IMR-90 (cell line): ENCODE measurements around the gene CFP. TPM values are rescaled to one million over a fixed set of nuclear protein-coding genes. Genes with fewer than 3 reads are reported as not detected.

Source experiments
- ATAC-seq: fragments of 200-7000 bp; cut with Tn5 transposase; 2 replicates; pipeline ENCODE4 v1.9.1; 2020; ENCODE audit warnings: low read depth, mild to moderate bottlenecking, moderate library complexity
- BruUV-seq: library from RNA; stranded (reverse); fragments of 400-500 nt; replicated peaks from 2 replicates; lab custom pipeline; 2021; lab: Mats Ljungman, UMichigan
- CTCF ChIA-PET: fragments of 300-600 bp; formaldehyde crosslinking; extraction: SDS; loops from one replicate; lab custom pipeline; 2021; ENCODE audit warnings: antibody characterized with exemption; lab: Yijun Ruan, JAX
- POLR2A ChIA-PET: fragments of 300-600 bp; sonication (Branson Sonifier 250); formaldehyde crosslinking; loops from one replicate; lab custom pipeline; 2022; ENCODE audit warnings: antibody characterized with exemption; ENCODE audit not compliant: unreplicated experiment; lab: Charles Lee
- DNase-seq: peaks from one replicate; pipeline ENCODE4 v3.0.0; 2013
- H2AFZ ChIP-seq: replicated peaks from 2 replicates; pipeline ENCODE3; 2013; ENCODE audit warnings: low read length, mild to moderate bottlenecking; ENCODE audit not compliant: poor library complexity
- H2AK5ac ChIP-seq: 2 replicates; pipeline ENCODE4 v1.6.1; 2013; ENCODE audit warnings: low read depth, low read length, inconsistent platforms
- H2AK9ac ChIP-seq: replicated peaks from 2 replicates; pipeline ENCODE3; 2013; ENCODE audit warnings: mild to moderate bottlenecking, low read depth, low read length, moderate library complexity; ENCODE audit not compliant: poor library complexity
- H2BK120ac ChIP-seq: 2 replicates; pipeline ENCODE4 v1.6.1; 2013; ENCODE audit warnings: low read depth, low read length, inconsistent platforms
- H2BK15ac ChIP-seq: 3 replicates; pipeline ENCODE4 v1.6.1; 2013; ENCODE audit warnings: low read depth, low read length, inconsistent platforms
- H2BK20ac ChIP-seq: 2 replicates; pipeline ENCODE4 v1.6.1; 2013; ENCODE audit warnings: low read depth, mild to moderate bottlenecking, inconsistent platforms, low read length, moderate library complexity
- H2BK5ac ChIP-seq: 2 replicates; pipeline ENCODE4 v1.6.1; 2013; ENCODE audit warnings: mild to moderate bottlenecking, low read depth, low read length, inconsistent platforms; ENCODE audit not compliant: poor library complexity, severe bottlenecking
- H3K14ac ChIP-seq: replicated peaks from 2 replicates; pipeline ENCODE4 v1.6.1; 2013; ENCODE audit warnings: low read depth, low read length, inconsistent platforms
- H3K18ac ChIP-seq: 2 replicates; pipeline ENCODE4 v1.6.1; 2013; ENCODE audit warnings: low read depth, low read length, control low read depth
- H3K23ac ChIP-seq: 2 replicates; pipeline ENCODE4 v1.6.1; 2013; ENCODE audit warnings: low read depth, low read length, inconsistent platforms
- H3K27ac ChIP-seq: 2 replicates; pipeline ENCODE4 v1.5.1; 2013; ENCODE audit warnings: mild to moderate bottlenecking, control low read depth, low read length; ENCODE audit not compliant: insufficient read depth
- H3K27me3 ChIP-seq: 2 replicates; pipeline ENCODE4 v1.6.1; 2013; ENCODE audit warnings: low read length; ENCODE audit not compliant: control insufficient read depth, insufficient read depth
- H3K36me3 ChIP-seq: 2 replicates; pipeline ENCODE4 v1.6.1; 2013; ENCODE audit warnings: low read length, mixed read lengths; ENCODE audit not compliant: control insufficient read depth, insufficient read depth
- H3K4ac ChIP-seq: 2 replicates; pipeline ENCODE4 v1.6.1; 2013; ENCODE audit warnings: low read depth, low read length, inconsistent platforms
- H3K4me1 ChIP-seq: 2 replicates; pipeline ENCODE4 v1.6.1; 2013; ENCODE audit warnings: low read length, mixed read lengths; ENCODE audit not compliant: control insufficient read depth, insufficient read depth
- H3K4me2 ChIP-seq: 2 replicates; pipeline ENCODE4 v1.6.1; 2013; ENCODE audit warnings: low read depth, mild to moderate bottlenecking, control low read depth, low read length, moderate library complexity
- H3K4me3 ChIP-seq: 2 replicates; pipeline ENCODE4 v1.5.1; 2013; ENCODE audit warnings: low read depth, mild to moderate bottlenecking, control low read depth, low read length, moderate library complexity; ENCODE audit not compliant: insufficient read depth
- H3K56ac ChIP-seq: 2 replicates; pipeline ENCODE4 v1.6.1; 2013; ENCODE audit warnings: low read length, inconsistent platforms; ENCODE audit not compliant: insufficient read depth; ENCODE audit errors: extremely low read depth
- H3K79me1 ChIP-seq, 2 experiments: 2 replicates each; pipeline ENCODE4 v1.6.1; 2013; ENCODE audit warnings: low read length in 2 of 2, inconsistent platforms in 1 of 2, low read depth in 1 of 2
- H3K9ac ChIP-seq: 2 replicates; pipeline ENCODE4 v1.6.1; 2013; ENCODE audit warnings: low read depth, low read length, control low read depth
- H3K9me1 ChIP-seq: 2 replicates; pipeline ENCODE4 v1.6.1; 2013; ENCODE audit warnings: low read length, inconsistent platforms; ENCODE audit not compliant: insufficient read depth
- H3K9me3 ChIP-seq: 2 replicates; pipeline ENCODE4 v1.6.1; 2013; ENCODE audit warnings: low read length; ENCODE audit not compliant: control insufficient read depth, insufficient read depth
- H4K20me1 ChIP-seq: 2 replicates; pipeline ENCODE4 v1.6.1; 2013; ENCODE audit warnings: low read length, inconsistent platforms; ENCODE audit not compliant: insufficient read depth
- H4K5ac ChIP-seq: 2 replicates; pipeline ENCODE4 v1.6.1; 2013; ENCODE audit warnings: mild to moderate bottlenecking, low read depth, low read length, control low read depth
- H4K8ac ChIP-seq, 2 experiments: 2 replicates each; pipeline ENCODE4 v1.6.1; 2013; ENCODE audit warnings: low read depth in 2 of 2, low read length in 2 of 2, control low read depth in 1 of 2, inconsistent platforms in 1 of 2
- H4K91ac ChIP-seq: 2 replicates; pipeline ENCODE4 v1.6.1; 2013; ENCODE audit warnings: low read depth, low read length, inconsistent platforms; ENCODE audit not compliant: insufficient read depth
- BHLHE40 ChIP-seq: fragments of 150-350 bp; IDR thresholded peaks from 2 replicates; pipeline ENCODE4 v1.6.1; 2016; ENCODE audit warnings: mild to moderate bottlenecking, low read depth, low read length
- CEBPB ChIP-seq: IDR thresholded peaks from 2 replicates; pipeline ENCODE4 v1.6.1; 2012; ENCODE audit warnings: low read depth, low read length, improper control_type of control experiment
- ELK1 ChIP-seq: fragments of 150-350 bp; IDR thresholded peaks from 2 replicates; pipeline ENCODE4 v1.6.1; 2016; ENCODE audit warnings: low read depth, mild to moderate bottlenecking, low read length, moderate library complexity, borderline replicate concordance
- FOS ChIP-seq: fragments of 150-350 bp; IDR thresholded peaks from 2 replicates; pipeline ENCODE4 v1.6.1; 2016; ENCODE audit warnings: low read depth, low read length
- MAFK ChIP-seq: IDR thresholded peaks from 2 replicates; pipeline ENCODE4 v1.6.1; 2012; ENCODE audit warnings: low read depth, low read length, improper control_type of control experiment
- MAZ ChIP-seq: IDR thresholded peaks from 2 replicates; pipeline ENCODE4 v1.6.1; 2012; ENCODE audit warnings: low read depth, mild to moderate bottlenecking, low read length, improper control_type of control experiment, moderate library complexity, borderline replicate concordance
- POLR2A ChIP-seq: IDR thresholded peaks from 2 replicates; pipeline ENCODE4 v1.6.1; 2012; ENCODE audit warnings: mild to moderate bottlenecking, low read depth, low read length
- RAD21 ChIP-seq: IDR thresholded peaks from 2 replicates; pipeline ENCODE4 v1.6.1; 2012; ENCODE audit warnings: low read length, improper control_type of control experiment
- RCOR1 ChIP-seq: IDR thresholded peaks from 2 replicates; pipeline ENCODE4 v1.6.1; 2012; ENCODE audit warnings: mild to moderate bottlenecking, low read length, improper control_type of control experiment; ENCODE audit not compliant: insufficient replicate concordance
- RFX5 ChIP-seq: IDR thresholded peaks from 2 replicates; pipeline ENCODE4 v1.8.0; 2012; ENCODE audit warnings: low read depth, mild to moderate bottlenecking, low read length, moderate library complexity
- SMC3 ChIP-seq: fragments of 150-350 bp; IDR thresholded peaks from 2 replicates; pipeline ENCODE4 v1.6.1; 2016; ENCODE audit warnings: low read depth, mild to moderate bottlenecking, antibody characterized with exemption, low read length, moderate library complexity
- USF2 ChIP-seq: fragments of 150-350 bp; IDR thresholded peaks from 2 replicates; pipeline ENCODE4 v1.6.1; 2017; ENCODE audit warnings: mild to moderate bottlenecking, antibody characterized with exemption, low read length, low read depth
- WGBS, 2 experiments: methylation state at CpG; one replicate each; pipeline versions ENCODE4 v1.1.5 to v1.1.7; 2013; ENCODE audit warnings: missing lambda C conversion rate in 2 of 2; ENCODE audit not compliant: insufficient read length in 1 of 2; ENCODE audit errors: extremely low coverage in 2 of 2; 5-methylcytosine and 5-hydroxymethylcytosine counted together
- dilution Hi-C: fragments of 300-500 bp; cut with HindIII; formaldehyde crosslinking; loops from one replicate; pipeline ENCODE4 v1.14.3; 2018; ENCODE audit warnings: low sequenced_read_pairs; ENCODE audit not compliant: unreplicated experiment
- in situ Hi-C: fragments of 300-500 bp; cut with MboI; formaldehyde crosslinking; loops from 3 replicates; pipeline ENCODE4 v1.14.3; 2019; ENCODE audit warnings: low sequenced_read_pairs, inconsistent platforms, mixed read lengths
- intact Hi-C: fragments of 100-400 bp; cut with micrococcal nuclease; formaldehyde crosslinking; loops from 2 replicates; pipeline ENCODE4 v1.10.0; 2022
- polyA plus RNA-seq, 3 experiments: library from polyadenylated mRNA; depleted of rRNA; stranded (reverse); fragments of >200 nt; gene quantifications; 2 replicates each; pipeline ENCODE4 v1.2.3, GENCODE V29; 2012; ENCODE audit warnings: low replicate concordance in 1 of 3
- total RNA-seq: library from RNA; depleted of rRNA; stranded (reverse); fragments of >200 nt; gene quantifications from 2 replicates; pipeline ENCODE4 v1.2.3, GENCODE V29; 2012

Gene CFP
- total and polyA plus RNA-seq, 2 of the 4 experiments (the other 2 are of a cell fraction): under 0.01 to 0.14 TPM

GRCh38 chrX:47649271-47649670 lies 19.5 kb upstream of the CFP start:
- Histone ChIP-seq H3K56ac (peak overlapping the region; percentile 80), H2AK9ac (peak overlapping the region; percentile 77), H3K23ac (peak overlapping the region; percentile 96), H3K9ac (peak overlapping the region; percentile 74), H3K9me3 (no peaks in the 10 kb centered on the region), H3K4ac (peak overlapping the region; percentile 82), H4K8ac (peak overlapping the region; percentile 31 to 75; a peak in 3 of 4 replicates), H3K14ac (peak overlapping the region; percentile 86), H3K79me1 (peaks cover 0 to 31% of the 10 kb centered on the region in 2 experiments; a peak in 3 of 4 replicates), H2BK120ac (peak overlapping the region; percentile 57), H3K9me1 (0 out of 2 replicates have a peak, but pooled peaks cover 2% of the 10 kb centered on the region), H3K27ac (peak overlapping the region; percentile 84), H4K5ac (peak overlapping the region; percentile 27; the same call in 1 of the 2 replicates), H3K27me3 (no peaks in the 10 kb centered on the region), H4K91ac (peak overlapping the region; percentile 66), H2AK5ac (peak overlapping the region; percentile 47), H2BK5ac (peak overlapping the region; percentile 79), H3K18ac (peak overlapping the region; percentile 15; the same call in 1 of the 2 replicates), H3K4me1 (peaks cover 7% of the 10 kb centered on the region), H3K4me3 (peak overlapping the region; percentile 88), H3K36me3 (peaks cover 2% of the 10 kb centered on the region; the same call in 1 of the 2 replicates), H2BK20ac (peak overlapping the region; percentile 49; the same call in 1 of the 2 replicates), H2AFZ (no peak overlapping the region), H2BK15ac (peak overlapping the region; percentile 30; the same call in 2 of the 3 replicates), H3K4me2 (peak overlapping the region; percentile 83), H4K20me1 (peaks cover 14% of the 10 kb centered on the region)
- TF ChIP-seq CEBPB (no peak), FOS (no peak), RAD21 (no peak), MAZ (no peak), RCOR1 (no peak), USF2 (no peak), BHLHE40 (no peak), MAFK (no peak), POLR2A (no peak), RFX5 (no peak), SMC3 (no peak), ELK1 (no peak)
- no peak for DNase-seq
- dilution Hi-C loops: no loop called here
- intact Hi-C loops: no loop called here
- ChIA-PET CTCF (no interaction called here), POLR2A (no interaction called here)
- no TSS peak for BruUV-seq
- WGBS, 2 experiments: no CpG with 5 or more reads among the region's 8 CpGs
- in situ Hi-C loops: loop anchor here (5.0 to 25.0 kb wide), 2 partner anchors 87 to 437 kb away; partner anchors contain the start of genes ARAF and CDK16
- ATAC-seq: no peak
